GM23338 (cell line): ENCODE data around the gene SLF2.

Experiments used
- ETS1 ChIP-seq: IDR thresholded peaks from 2 replicates; pipeline ENCODE4 v1.6.1; 2016; ENCODE audit warnings: antibody characterized with exemption
- EZH2 ChIP-seq: fragments of 200-600 bp; sonication (generic); IDR thresholded peaks from one replicate; pipeline ENCODE4 v1.8.0; 2017; ENCODE audit warnings: antibody characterized with exemption, mild to moderate bottlenecking, low read depth; ENCODE audit not compliant: unreplicated experiment
- ZNF114 ChIP-seq: fragments of 250-450 bp; sonication (Bioruptor Pico); IDR thresholded peaks from 2 replicates; pipeline ENCODE4 v1.5.0; 2020; ENCODE audit warnings: mild to moderate bottlenecking, moderate library complexity
- ZNF331 ChIP-seq: fragments of 250-450 bp; sonication (Bioruptor Pico); IDR thresholded peaks from 2 replicates; pipeline ENCODE4 v1.5.0; 2020; ENCODE audit warnings: low read depth, mild to moderate bottlenecking, moderate library complexity
- TF ChIP-seq, protein P1 (sequence below), 2 experiments: fragments of 200-600 bp in 1 of 2; sonication (generic) in 1 of 2; conservative IDR thresholded peaks; 2 replicates each; pipeline versions ENCODE4 v1.5.1 to v1.6.1; 2016 to 2017; ENCODE audit warnings: antibody characterized with exemption in 2 of 2, low read depth in 2 of 2, mild to moderate bottlenecking in 2 of 2, moderate library complexity in 1 of 2

DNA sequence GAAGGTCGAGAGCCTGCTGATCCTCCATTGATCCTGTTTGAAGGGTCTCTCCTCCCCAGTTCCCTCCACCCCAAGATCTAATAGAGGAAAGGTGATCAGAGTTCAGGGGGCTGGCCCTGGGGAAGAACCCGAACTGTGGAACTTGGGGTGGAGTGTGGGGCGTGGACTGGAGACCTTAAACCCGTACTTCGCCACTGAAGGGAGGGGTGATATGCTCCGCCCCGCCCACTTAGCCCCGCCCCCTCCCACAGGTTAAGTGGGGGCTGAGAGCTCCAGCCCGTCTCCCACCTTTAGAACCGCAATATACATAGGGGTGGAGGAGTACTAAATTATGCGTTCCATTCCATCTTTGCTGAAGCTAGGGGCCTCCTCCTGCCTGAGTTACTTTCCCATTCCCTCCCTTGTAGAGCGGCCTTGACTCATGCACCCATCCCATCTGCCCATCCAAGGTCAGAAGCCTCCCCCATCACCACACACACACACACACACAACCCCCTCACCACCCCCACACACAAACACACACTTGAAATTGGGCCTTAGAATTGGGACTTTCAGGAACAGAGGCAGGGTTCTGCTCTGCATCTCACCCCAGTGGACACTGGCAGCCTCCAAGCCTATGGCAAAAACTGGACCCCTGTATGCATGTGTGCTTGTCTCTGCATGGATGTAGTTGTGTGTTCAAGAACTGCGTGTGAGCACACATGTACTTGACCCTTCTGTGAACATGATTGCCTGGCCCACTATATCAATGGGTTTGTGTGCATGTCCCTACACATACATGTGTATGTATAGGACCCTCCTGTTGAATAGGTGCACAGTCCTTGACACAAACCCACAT, 57.5 kb downstream of the SLF2 start:
- TF ChIP-seq ETS1 (no peak), EZH2 (no peak), ZNF114 (no peak), ZNF331 (CRISPR knock-in tag) (no peak)
- TF ChIP-seq, protein P1, sequence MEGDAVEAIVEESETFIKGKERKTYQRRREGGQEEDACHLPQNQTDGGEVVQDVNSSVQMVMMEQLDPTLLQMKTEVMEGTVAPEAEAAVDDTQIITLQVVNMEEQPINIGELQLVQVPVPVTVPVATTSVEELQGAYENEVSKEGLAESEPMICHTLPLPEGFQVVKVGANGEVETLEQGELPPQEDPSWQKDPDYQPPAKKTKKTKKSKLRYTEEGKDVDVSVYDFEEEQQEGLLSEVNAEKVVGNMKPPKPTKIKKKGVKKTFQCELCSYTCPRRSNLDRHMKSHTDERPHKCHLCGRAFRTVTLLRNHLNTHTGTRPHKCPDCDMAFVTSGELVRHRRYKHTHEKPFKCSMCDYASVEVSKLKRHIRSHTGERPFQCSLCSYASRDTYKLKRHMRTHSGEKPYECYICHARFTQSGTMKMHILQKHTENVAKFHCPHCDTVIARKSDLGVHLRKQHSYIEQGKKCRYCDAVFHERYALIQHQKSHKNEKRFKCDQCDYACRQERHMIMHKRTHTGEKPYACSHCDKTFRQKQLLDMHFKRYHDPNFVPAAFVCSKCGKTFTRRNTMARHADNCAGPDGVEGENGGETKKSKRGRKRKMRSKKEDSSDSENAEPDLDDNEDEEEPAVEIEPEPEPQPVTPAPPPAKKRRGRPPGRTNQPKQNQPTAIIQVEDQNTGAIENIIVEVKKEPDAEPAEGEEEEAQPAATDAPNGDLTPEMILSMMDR (conservative IDR thresholded peaks at IDR 0.05; ENCODE audit: low read depth in 2 of 2), result no peak
